HG03045 (cell line): Measurements from ENCODE around the gene DHRS1.
"Not testable (repeated sequence)": the region's sequence is repeated elsewhere in the genome, so short reads cannot be mapped to it uniquely, and the experiment has no call there.

Source experiments
- ATAC-seq: cut with Tn5 transposase; IDR thresholded peaks from one replicate; pipeline ENCODE4 v1.9.1; 2021; ENCODE audit warnings: mild to moderate bottlenecking, moderate library complexity; ENCODE audit not compliant: unreplicated experiment

The DHRS1 gene

DNA sequence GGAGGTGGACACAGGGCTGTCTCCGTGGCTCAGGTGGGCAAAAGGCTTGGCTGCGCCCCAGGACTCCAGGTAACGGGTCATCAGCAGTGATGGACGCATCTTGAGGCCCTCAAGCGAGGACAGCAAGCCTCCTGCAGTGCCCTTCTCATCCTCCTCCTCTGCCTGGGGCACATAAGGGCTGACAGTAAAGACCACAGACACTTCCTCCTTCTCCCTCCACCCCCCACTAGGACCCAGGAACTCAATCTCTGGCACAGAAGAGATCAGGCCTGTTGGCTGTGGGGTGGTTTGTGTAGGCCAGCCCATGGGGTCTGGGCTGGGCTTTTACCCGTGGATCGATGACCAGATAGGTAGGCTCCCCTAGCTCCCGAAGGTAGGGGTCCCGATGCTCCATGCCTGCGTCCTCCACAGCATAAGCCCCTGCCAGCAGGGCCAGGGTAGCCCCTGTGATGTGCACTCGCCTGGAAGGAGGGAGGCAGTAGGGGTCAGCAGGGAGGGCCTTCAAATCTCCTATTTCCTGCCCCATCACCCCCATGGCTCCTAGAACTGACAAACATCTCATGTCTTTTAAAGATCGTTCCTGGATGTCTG lies 29.6 kb upstream of the DHRS1 start:
- ATAC-seq = no peak

GRCh38 chr14:24327914-24328313 lies 28.3 kb upstream of the DHRS1 start:
- ATAC-seq = not testable (repeated sequence)

GRCh38 chr14:24327303-24327702 lies 27.7 kb upstream of the DHRS1 start:
- no peak for ATAC-seq

GRCh38 chr14:24325963-24326362 lies 26.4 kb upstream of the DHRS1 start:
- ATAC-seq = no peak

GRCh38 chr14:24325041-24325530 lies 25.5 kb upstream of the DHRS1 start:
- ATAC-seq = no peak

DNA sequence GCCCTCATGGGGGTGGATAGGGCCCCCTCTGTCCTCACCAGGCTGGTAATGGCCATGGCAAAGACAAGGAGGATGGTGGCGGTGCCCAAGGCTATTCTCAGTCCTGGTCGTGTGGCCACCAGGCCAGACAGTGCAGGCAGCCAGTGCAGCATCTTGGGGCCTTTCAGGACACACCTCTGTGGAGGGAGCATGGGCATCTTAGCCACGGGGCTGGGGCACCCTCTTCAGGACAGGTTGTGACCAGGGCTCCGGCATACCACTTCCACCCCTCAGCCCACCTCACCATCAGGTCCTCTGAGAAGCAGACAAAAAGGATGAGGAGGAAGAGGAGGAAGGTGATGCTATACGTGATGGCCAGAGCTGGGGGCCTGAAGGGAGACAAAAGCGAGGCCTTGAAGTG lies 24.4 kb upstream of the DHRS1 start:
- ATAC-seq = no peak

DNA sequence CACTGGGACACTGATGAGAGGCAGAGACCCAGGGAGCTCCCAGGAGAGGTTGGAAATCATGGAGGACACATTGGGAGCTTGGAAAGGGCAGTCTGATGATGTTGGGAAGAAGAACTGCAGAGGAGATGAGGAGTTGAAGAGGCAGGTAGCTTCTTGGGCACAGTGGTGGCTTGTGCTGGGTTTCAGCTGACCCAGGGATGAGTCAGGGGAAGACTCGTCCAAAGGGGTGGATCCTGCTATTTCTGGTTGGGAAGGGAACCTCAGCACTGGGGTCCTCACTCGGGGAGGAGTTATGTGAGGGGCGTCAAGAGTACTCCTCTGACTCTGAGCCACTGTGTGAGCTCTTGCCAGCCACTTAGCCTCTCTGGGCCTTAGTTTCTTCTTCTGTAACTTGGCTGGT lies 23.8 kb upstream of the DHRS1 start:
- no peak for ATAC-seq

- ATAC-seq = no peak
These were observed 23.1 kb upstream of the DHRS1 start for GRCh38 chr14:24322672-24323071.

DNA sequence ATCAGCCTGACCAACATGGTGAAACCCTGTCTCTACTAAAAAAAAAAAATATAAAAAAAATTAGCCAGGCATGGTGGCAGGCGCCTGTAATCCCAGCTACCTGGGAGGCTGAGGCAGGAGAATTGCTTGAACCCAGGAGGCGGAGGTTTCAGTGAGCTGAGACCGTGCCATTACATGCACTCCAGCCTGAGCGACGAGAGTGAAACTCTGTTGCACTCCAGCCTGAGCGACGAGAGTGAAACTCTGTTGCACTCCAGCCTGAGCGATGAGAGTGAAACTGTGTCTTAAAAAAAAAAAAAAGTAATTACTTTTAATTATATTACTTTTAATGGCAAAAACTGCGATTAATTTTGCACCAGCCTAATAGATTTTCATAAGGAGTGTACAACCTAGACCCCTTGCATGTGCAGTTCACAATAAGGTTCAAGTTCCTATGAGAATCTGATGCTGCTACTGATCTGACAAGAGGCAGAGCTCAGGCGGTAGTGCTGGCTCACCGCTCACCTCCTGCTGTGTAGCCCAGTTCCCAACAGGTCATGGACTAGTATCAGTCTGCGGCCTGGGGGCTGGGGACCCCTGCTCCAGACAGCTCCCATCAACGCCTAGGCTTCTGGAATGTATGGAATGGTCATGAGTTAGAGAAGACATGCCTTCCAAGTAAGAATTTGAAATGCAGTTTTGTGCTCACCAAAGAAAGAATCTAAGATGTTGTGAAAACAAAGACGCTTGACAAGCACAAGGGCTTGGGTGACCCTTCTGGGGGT lies 21.8 kb upstream of the DHRS1 start:
- ATAC-seq = no peak

- no peak for ATAC-seq
These were observed 17.8 kb upstream of the DHRS1 start for GRCh38 chr14:24317141-24317928.

- ATAC-seq = no peak
These were observed 17.0 kb upstream of the DHRS1 start for GRCh38 chr14:24316597-24316950.

DNA sequence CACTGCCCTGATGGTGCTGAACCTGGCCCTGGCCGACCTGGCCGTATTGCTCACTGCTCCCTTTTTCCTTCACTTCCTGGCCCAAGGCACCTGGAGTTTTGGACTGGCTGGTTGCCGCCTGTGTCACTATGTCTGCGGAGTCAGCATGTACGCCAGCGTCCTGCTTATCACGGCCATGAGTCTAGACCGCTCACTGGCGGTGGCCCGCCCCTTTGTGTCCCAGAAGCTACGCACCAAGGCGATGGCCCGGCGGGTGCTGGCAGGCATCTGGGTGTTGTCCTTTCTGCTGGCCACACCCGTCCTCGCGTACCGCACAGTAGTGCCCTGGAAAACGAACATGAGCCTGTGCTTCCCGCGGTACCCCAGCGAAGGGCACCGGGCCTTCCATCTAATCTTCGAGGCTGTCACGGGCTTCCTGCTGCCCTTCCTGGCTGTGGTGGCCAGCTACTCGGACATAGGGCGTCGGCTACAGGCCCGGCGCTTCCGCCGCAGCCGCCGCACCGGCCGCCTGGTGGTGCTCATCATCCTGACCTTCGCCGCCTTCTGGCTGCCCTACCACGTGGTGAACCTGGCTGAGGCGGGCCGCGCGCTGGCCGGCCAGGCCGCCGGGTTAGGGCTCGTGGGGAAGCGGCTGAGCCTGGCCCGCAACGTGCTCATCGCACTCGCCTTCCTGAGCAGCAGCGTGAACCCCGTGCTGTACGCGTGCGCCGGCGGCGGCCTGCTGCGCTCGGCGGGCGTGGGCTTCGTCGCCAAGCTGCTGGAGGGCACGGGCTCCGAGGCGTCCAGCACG lies 16.4 kb upstream of the DHRS1 start:
- no peak for ATAC-seq

- no peak for ATAC-seq
These were observed 15.7 kb upstream of the DHRS1 start for GRCh38 chr14:24315243-24315806.

GRCh38 chr14:24314377-24315193 lies 15.0 kb upstream of the DHRS1 start:
- no peak for ATAC-seq

- ATAC-seq = no peak
These were observed 14.3 kb upstream of the DHRS1 start for GRCh38 chr14:24313913-24314312.

GRCh38 chr14:24312736-24313507 lies 13.3 kb upstream of the DHRS1 start:
- no peak for ATAC-seq

GRCh38 chr14:24311837-24312615 lies 12.4 kb upstream of the DHRS1 start:
- ATAC-seq = no peak
